ENCODE data around the gene PARG.
A peak's percentile ranks its signal among the peaks of the same experiment; 100 is the strongest.
"Not testable (repeated sequence)": the region's sequence is repeated elsewhere in the genome, so short reads cannot be mapped to it uniquely, and the experiment has no call there.

Gene PARG

GRCh38 chr10:49941447-49942338, at the start of gene PARG, which contains the start of gene TIMM23B:
Gene PARG (minus strand): TSS chr10:49942027. CDS start chr10:49941725, 302 bp downstream.
Gene TIMM23B (plus strand): TSS chr10:49942053. CDS start chr10:49942195, 142 bp downstream.
- peak; percentile 40 for DNase-seq

GRCh38 chr10:49988376-49988775, 46.5 kb upstream of the PARG start, which contains the start of gene AGAP6:
Gene AGAP6 (plus strand): TSS chr10:49988406. CDS start chr10:49988716, 310 bp downstream.
- DNase-seq, result not testable (repeated sequence)

- DNase-seq, result not testable (repeated sequence)
Measured at GRCh38 chr10:49987207-49987606, 45.4 kb upstream of the PARG start.

- DNase-seq, result not testable (repeated sequence)
Measured at GRCh38 chr10:49977756-49978155, 35.9 kb upstream of the PARG start.

GRCh38 chr10:49972094-49972493, 30.3 kb upstream of the PARG start:
- not testable (repeated sequence) for DNase-seq

- not testable (repeated sequence) for DNase-seq
Measured at GRCh38 chr10:49971466-49971865, 29.6 kb upstream of the PARG start.

GRCh38 chr10:49970331-49970857, 28.6 kb upstream of the PARG start:
- DNase-seq, result not testable (repeated sequence)

GRCh38 chr10:49953122-49953521, 11.3 kb upstream of the PARG start:
- DNase-seq, result not testable (repeated sequence)

- DNase-seq, result not testable (repeated sequence)
Measured at GRCh38 chr10:49952006-49952405, 10.2 kb upstream of the PARG start.

GRCh38 chr10:49948737-49949136, 6.9 kb upstream of the PARG start:
- DNase-seq, result not testable (repeated sequence)

GRCh38 chr10:49948142-49948541, 6.3 kb upstream of the PARG start:
- DNase-seq, result not testable (repeated sequence)

- peak; percentile 43 for DNase-seq
Measured at GRCh38 chr10:49943607-49944006, 1.8 kb upstream of the PARG start.

- not testable (repeated sequence) for DNase-seq
Measured at GRCh38 chr10:49942339-49942705, 495 bp upstream of the PARG start.

GRCh38 chr10:49931959-49932728, 9.7 kb downstream of the PARG start:
- not testable (repeated sequence) for DNase-seq

GRCh38 chr10:49931276-49931675, 10.6 kb downstream of the PARG start:
- not testable (repeated sequence) for DNase-seq

GRCh38 chr10:49923572-49923971, 18.3 kb downstream of the PARG start:
- DNase-seq, result not testable (repeated sequence)

- DNase-seq, result not testable (repeated sequence)
Measured at GRCh38 chr10:49922041-49922440, 19.8 kb downstream of the PARG start.

- DNase-seq, result not testable (repeated sequence)
Measured at GRCh38 chr10:49917927-49918326, 23.9 kb downstream of the PARG start.

GRCh38 chr10:49916451-49916850, 25.4 kb downstream of the PARG start:
- DNase-seq, result not testable (repeated sequence)

GRCh38 chr10:49910295-49910694, 31.5 kb downstream of the PARG start:
- DNase-seq, result not testable (repeated sequence)

- DNase-seq, result not testable (repeated sequence)
Measured at GRCh38 chr10:49908290-49909080, 33.3 kb downstream of the PARG start.

- DNase-seq, result not testable (repeated sequence)
Measured at GRCh38 chr10:49903829-49904228, 38.0 kb downstream of the PARG start.

All from GF-D8 (cell line).